H1 (cell line): ENCODE results near the gene PMM2. TPM values are rescaled to one million over a fixed set of nuclear protein-coding genes. Genes with fewer than 3 reads are reported as not detected.

Source experiments
- BCL11A ChIP-seq, 2 experiments: IDR thresholded peaks; one replicate each; pipeline ENCODE4 v1.6.1; 2011; ENCODE audit warnings: low read depth in 2 of 2, low read length in 2 of 2, mild to moderate bottlenecking in 2 of 2
- CREB1 ChIP-seq: IDR thresholded peaks from 2 replicates; pipeline ENCODE4 v1.6.1; 2012; ENCODE audit warnings: inconsistent platforms
- CTBP2 ChIP-seq: IDR thresholded peaks from 2 replicates; pipeline ENCODE4 v1.7.0; 2011; ENCODE audit warnings: borderline replicate concordance, mild to moderate bottlenecking, moderate library complexity, mixed read lengths, low read length; ENCODE audit not compliant: insufficient read depth, insufficient read length
- EGR1 ChIP-seq: IDR thresholded peaks from 2 replicates; pipeline ENCODE4 v1.6.1; 2011; ENCODE audit warnings: low read depth, low read length, borderline replicate concordance
- GABPA ChIP-seq: IDR thresholded peaks from 2 replicates; pipeline ENCODE4 v1.6.1; 2011; ENCODE audit warnings: mild to moderate bottlenecking, low read length, moderate library complexity, borderline replicate concordance; ENCODE audit not compliant: insufficient read depth
- HDAC2 ChIP-seq, 2 experiments: fragments of 300-600 bp in 1 of 2; sonication (generic) in 1 of 2; IDR thresholded peaks; 2 replicates each; pipeline ENCODE4 v1.6.1; 2011 to 2012; ENCODE audit warnings: low read depth in 2 of 2, low read length in 2 of 2, mild to moderate bottlenecking in 2 of 2, moderate library complexity in 2 of 2, borderline replicate concordance in 1 of 2, inconsistent platforms in 1 of 2
- NRF1 ChIP-seq: IDR thresholded peaks from 2 replicates; pipeline ENCODE4 v1.6.1; 2011; ENCODE audit warnings: mild to moderate bottlenecking, low read depth, low read length, improper control_type of control experiment
- SIX5 ChIP-seq: IDR thresholded peaks from 2 replicates; pipeline ENCODE4 v1.6.1; 2011; ENCODE audit warnings: mild to moderate bottlenecking, low read depth, low read length
- TAF7 ChIP-seq: optimal IDR thresholded peaks from 2 replicates; pipeline ENCODE3; 2011; ENCODE audit warnings: low read depth, mild to moderate bottlenecking, inconsistent platforms, low read length, moderate library complexity, borderline replicate concordance
- polyA plus RNA-seq, 7 experiments: library from polyadenylated mRNA; depleted of rRNA in 3 of 7; stranded (reverse) in 5 of 7; unstranded in 2 of 7; fragments of >200 nt in 5 of 7; fragments of 200-250 nt in 2 of 7; gene quantifications; 1 replicate in 5 of 7; 2 replicates in 1 of 7; 4 replicates in 1 of 7; pipeline versions ENCODE4 v1.2.1 to v1.2.3, GENCODE V29; 2011 to 2013; ENCODE audit warnings: missing spikeins in 2 of 7, mixed read lengths in 2 of 7
- total RNA-seq: library from RNA; stranded (reverse); fragmentation: NEBNext Ultra II Directional; extraction: Animal tissue kit (Norgen Biotek cat#: 25700); gene quantifications from 2 replicates; pipeline ENCODE4 v1.2.1, GENCODE V29; 2021

Gene PMM2
- total and polyA plus RNA-seq, 2 of the 8 experiments (the other 6 are each of a cell fraction or from before 2014, with no cell fraction given): 26.2 to 49.4 TPM

GRCh38 chr16:8812162-8812843 is 14.7 kb downstream of the PMM2 start (continued):
- TF ChIP-seq CTBP2: no peak
- TF ChIP-seq GABPA: no peak
- TF ChIP-seq EGR1: no peak
- TF ChIP-seq CREB1: no peak
- no peak for TF ChIP-seq TAF7
- TF ChIP-seq HDAC2 (IDR thresholded peaks at IDR 0.05; ENCODE audit: borderline replicate concordance in 1 of 2, low read depth in 2 of 2, low read length in 2 of 2): no peak
- TF ChIP-seq BCL11A (IDR thresholded peaks at IDR 0.05; ENCODE audit: low read depth in 2 of 2, low read length in 2 of 2): no peak
- TF ChIP-seq SIX5: no peak
- no peak for TF ChIP-seq NRF1
- TF ChIP-seq, all 59 proteins: peak for 0
